ENCODE measurements around the gene JAKMIP1. TPM values are rescaled to one million over a fixed set of nuclear protein-coding genes. Genes with fewer than 3 reads are reported as not detected.

The JAKMIP1 gene
- total RNA-seq, 1 donor from 2014 or later, result 0.54 TPM

DNA sequence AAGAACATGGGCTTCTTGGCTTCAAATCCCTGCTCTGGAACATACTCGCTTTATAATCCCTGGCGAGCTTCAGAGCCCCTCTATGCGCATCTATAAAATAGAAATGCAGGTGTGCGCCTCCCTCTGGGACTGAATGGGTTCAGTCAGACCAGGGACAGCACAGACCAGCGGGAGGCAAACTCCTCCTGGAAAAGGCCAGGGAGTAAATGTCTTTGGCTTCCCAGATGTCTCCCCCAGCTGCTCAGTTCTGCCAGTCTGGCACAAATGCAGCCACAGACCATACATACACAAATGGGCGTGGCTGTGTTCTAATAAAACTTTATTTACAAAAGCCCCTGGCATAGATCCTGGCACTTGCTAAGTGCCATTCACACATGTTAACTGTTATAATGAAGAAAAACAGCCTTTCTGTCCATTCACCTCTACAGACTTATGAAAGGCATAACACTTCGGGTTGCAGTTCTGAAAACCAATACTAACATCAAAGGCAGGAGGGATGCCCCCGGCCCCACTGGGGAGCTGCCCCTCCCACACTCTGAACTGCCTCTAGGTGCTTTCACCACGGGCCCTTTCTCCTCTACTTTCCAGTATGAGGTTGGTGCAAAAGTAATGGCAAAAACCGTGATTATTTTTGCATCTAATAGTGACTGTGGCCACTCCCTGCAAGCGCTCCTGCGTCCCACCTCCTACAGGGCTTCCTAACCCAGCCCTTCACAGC lies 4.6 kb downstream of the JAKMIP1 start:
- H3K9me3 Mint-ChIP-seq, result no peaks in the 10 kb centered on the region
- no peak overlapping the region for H3K27ac Mint-ChIP-seq (ENCODE audit: unreplicated experiment)
- no peak for TF ChIP-seq CTCF (conservative IDR thresholded peaks at IDR 0.05)
- H3K36me3 Mint-ChIP-seq (ENCODE audit: low read depth), result no peaks in the 10 kb centered on the region
- peaks cover 73% of the 10 kb centered on the region for H3K27me3 Mint-ChIP-seq (ENCODE audit: low read depth)
- H3K4me3 Mint-ChIP-seq, result no peak overlapping the region
- H3K4me1 Mint-ChIP-seq, result peaks cover 4% of the 10 kb centered on the region
- DNase-seq (ENCODE audit: low read depth, low spot score), result no peak

- Mint-ChIP-seq H3K4me1 (peaks cover 4% of the 10 kb centered on the region), H3K4me3 (no peak overlapping the region), H3K9me3 (no peaks in the 10 kb centered on the region), H3K27ac (ENCODE audit: unreplicated experiment) (no peak overlapping the region), H3K27me3 (ENCODE audit: low read depth) (peaks cover 78% of the 10 kb centered on the region), H3K36me3 (ENCODE audit: low read depth) (no peaks in the 10 kb centered on the region)
- no peak for DNase-seq (ENCODE audit: low read depth, low spot score)
- TF ChIP-seq CTCF (conservative IDR thresholded peaks at IDR 0.05), result no peak
Observed at GRCh38 chr4:6194458-6195195, 5.7 kb downstream of the JAKMIP1 start.

DNA sequence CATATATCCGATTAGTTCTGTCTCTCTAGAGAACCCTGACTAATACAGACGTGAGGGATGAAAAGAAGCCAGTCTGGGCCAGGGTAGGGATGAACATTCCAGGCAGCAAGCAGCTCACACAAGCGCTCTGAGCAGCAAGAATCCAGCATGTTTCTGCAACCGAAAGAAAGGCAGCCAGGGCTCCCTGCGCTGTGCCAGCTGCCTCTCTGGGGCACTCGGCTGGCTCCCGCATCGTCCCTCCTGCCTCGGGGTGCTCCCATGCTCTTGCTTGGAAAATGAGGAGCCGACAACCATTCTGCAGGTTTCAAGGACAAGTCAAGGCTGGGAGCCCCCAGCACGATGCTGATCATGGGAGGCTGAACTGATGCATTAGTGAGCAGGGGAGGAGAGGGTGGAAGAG lies 7.0 kb downstream of the JAKMIP1 start:
- Mint-ChIP-seq H3K4me3 (no peak overlapping the region), H3K4me1 (no peaks in the 10 kb centered on the region), H3K27me3 (ENCODE audit: low read depth) (peaks cover 79% of the 10 kb centered on the region), H3K27ac (ENCODE audit: unreplicated experiment) (no peak overlapping the region), H3K9me3 (no peaks in the 10 kb centered on the region), H3K36me3 (ENCODE audit: low read depth) (no peaks in the 10 kb centered on the region)
- DNase-seq (ENCODE audit: low read depth, low spot score), result no peak
- no peak for TF ChIP-seq CTCF (conservative IDR thresholded peaks at IDR 0.05)

- no peak for TF ChIP-seq CTCF (conservative IDR thresholded peaks at IDR 0.05)
- no peaks in the 10 kb centered on the region for H3K9me3 Mint-ChIP-seq
- no peaks in the 10 kb centered on the region for H3K4me1 Mint-ChIP-seq
- H3K4me3 Mint-ChIP-seq, result no peak overlapping the region
- no peak for DNase-seq (ENCODE audit: low read depth, low spot score)
- no peaks in the 10 kb centered on the region for H3K36me3 Mint-ChIP-seq (ENCODE audit: low read depth)
- peaks cover 72% of the 10 kb centered on the region for H3K27me3 Mint-ChIP-seq (ENCODE audit: low read depth)
- H3K27ac Mint-ChIP-seq (ENCODE audit: unreplicated experiment), result no peak overlapping the region
Observed at GRCh38 chr4:6192245-6192644, 8.1 kb downstream of the JAKMIP1 start.

- Mint-ChIP-seq H3K4me1 (no peaks in the 10 kb centered on the region), H3K9me3 (no peaks in the 10 kb centered on the region), H3K36me3 (ENCODE audit: low read depth) (no peaks in the 10 kb centered on the region), H3K27ac (ENCODE audit: unreplicated experiment) (no peak overlapping the region), H3K27me3 (ENCODE audit: low read depth) (peaks cover 67% of the 10 kb centered on the region), H3K4me3 (no peak overlapping the region)
- DNase-seq (ENCODE audit: low read depth, low spot score), result no peak
- TF ChIP-seq CTCF (conservative IDR thresholded peaks at IDR 0.05), result no peak
Observed at GRCh38 chr4:6191448-6192130, 8.8 kb downstream of the JAKMIP1 start.
